ENCODE data around the gene ADGRF3.

The ADGRF3 gene

GRCh38 chr2:26298286-26298637 is 48.3 kb downstream of the ADGRF3 start:
- H3K9me2 ChIP-seq (ENCODE audit: low read depth, low read length) = no peaks in the 10 kb centered on the region
- TF ChIP-seq EZH2 (IDR thresholded peaks at IDR 0.05; ENCODE audit: borderline replicate concordance, low read length) = no peak
- TF ChIP-seq, protein P1, sequence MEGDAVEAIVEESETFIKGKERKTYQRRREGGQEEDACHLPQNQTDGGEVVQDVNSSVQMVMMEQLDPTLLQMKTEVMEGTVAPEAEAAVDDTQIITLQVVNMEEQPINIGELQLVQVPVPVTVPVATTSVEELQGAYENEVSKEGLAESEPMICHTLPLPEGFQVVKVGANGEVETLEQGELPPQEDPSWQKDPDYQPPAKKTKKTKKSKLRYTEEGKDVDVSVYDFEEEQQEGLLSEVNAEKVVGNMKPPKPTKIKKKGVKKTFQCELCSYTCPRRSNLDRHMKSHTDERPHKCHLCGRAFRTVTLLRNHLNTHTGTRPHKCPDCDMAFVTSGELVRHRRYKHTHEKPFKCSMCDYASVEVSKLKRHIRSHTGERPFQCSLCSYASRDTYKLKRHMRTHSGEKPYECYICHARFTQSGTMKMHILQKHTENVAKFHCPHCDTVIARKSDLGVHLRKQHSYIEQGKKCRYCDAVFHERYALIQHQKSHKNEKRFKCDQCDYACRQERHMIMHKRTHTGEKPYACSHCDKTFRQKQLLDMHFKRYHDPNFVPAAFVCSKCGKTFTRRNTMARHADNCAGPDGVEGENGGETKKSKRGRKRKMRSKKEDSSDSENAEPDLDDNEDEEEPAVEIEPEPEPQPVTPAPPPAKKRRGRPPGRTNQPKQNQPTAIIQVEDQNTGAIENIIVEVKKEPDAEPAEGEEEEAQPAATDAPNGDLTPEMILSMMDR (IDR thresholded peaks at IDR 0.05; ENCODE audit: low read length) = no peak
- H4K20me1 ChIP-seq (ENCODE audit: insufficient read depth, low read length) = no peaks in the 10 kb centered on the region
- no peaks in the 10 kb centered on the region for H3K79me2 ChIP-seq (ENCODE audit: insufficient read depth, low read length)
- no peak overlapping the region for H3K4me3 ChIP-seq (ENCODE audit: low read depth, low read length, poor library complexity, severe bottlenecking)
- no peak overlapping the region for H3K27ac ChIP-seq (ENCODE audit: low read depth, low read length, poor library complexity, severe bottlenecking)
- peaks cover 12% of the 10 kb centered on the region for H3K4me1 ChIP-seq (ENCODE audit: insufficient read depth, low read length, severe bottlenecking)
- no peaks in the 10 kb centered on the region for H3K36me3 ChIP-seq (ENCODE audit: insufficient read depth, low read length)
- no peak overlapping the region for H3K9ac ChIP-seq (ENCODE audit: low read length)
- H2AFZ ChIP-seq (ENCODE audit: low read length) = no peak overlapping the region
- no peaks in the 10 kb centered on the region for H3F3A ChIP-seq (ENCODE audit: insufficient read depth, low read length)
- no peaks in the 10 kb centered on the region; the same call in 1 of the 2 replicates for H3K27me3 ChIP-seq (ENCODE audit: insufficient read depth, low read length)
- H3K9me3 ChIP-seq (ENCODE audit: low read length) = no peaks in the 10 kb centered on the region
- no peak overlapping the region for H3K4me2 ChIP-seq (ENCODE audit: low read length)

DNA sequence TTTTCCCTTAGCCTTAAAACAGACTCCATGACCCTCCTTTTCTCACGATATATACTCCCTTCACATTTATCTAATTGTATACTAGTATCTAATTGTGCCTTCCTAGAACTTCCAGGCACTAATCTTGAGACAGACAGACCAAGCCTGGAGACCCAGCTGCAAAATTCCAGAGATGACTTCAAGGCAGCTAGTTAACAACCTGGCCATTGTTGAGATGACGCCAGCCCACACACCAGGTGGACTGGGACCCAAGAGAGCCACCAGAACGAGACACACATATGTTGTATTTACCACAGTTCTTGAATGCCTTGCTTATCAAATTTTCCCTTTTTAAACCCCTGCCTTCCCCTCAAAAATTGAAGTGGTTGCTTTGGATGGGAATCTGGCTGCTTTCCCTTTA is 49.5 kb downstream of the ADGRF3 start:
- H3K36me3 ChIP-seq (ENCODE audit: insufficient read depth, low read length) = no peaks in the 10 kb centered on the region
- no peaks in the 10 kb centered on the region for H3K79me2 ChIP-seq (ENCODE audit: insufficient read depth, low read length)
- no peak overlapping the region for H2AFZ ChIP-seq (ENCODE audit: low read length)
- no peak overlapping the region for H3K9ac ChIP-seq (ENCODE audit: low read length)
- peaks cover 12% of the 10 kb centered on the region for H3K4me1 ChIP-seq (ENCODE audit: insufficient read depth, low read length, severe bottlenecking)
- no peaks in the 10 kb centered on the region for H4K20me1 ChIP-seq (ENCODE audit: insufficient read depth, low read length)
- no peak overlapping the region for H3K4me3 ChIP-seq (ENCODE audit: low read depth, low read length, poor library complexity, severe bottlenecking)
- H3F3A ChIP-seq (ENCODE audit: insufficient read depth, low read length) = no peaks in the 10 kb centered on the region
- no peaks in the 10 kb centered on the region for H3K9me2 ChIP-seq (ENCODE audit: low read depth, low read length)
- no peak overlapping the region for H3K4me2 ChIP-seq (ENCODE audit: low read length)
- no peak for TF ChIP-seq EZH2 (IDR thresholded peaks at IDR 0.05; ENCODE audit: borderline replicate concordance, low read length)
- TF ChIP-seq, protein P1 (IDR thresholded peaks at IDR 0.05; ENCODE audit: low read length) = no peak
- no peaks in the 10 kb centered on the region; the same call in 1 of the 2 replicates for H3K27me3 ChIP-seq (ENCODE audit: insufficient read depth, low read length)
- H3K9me3 ChIP-seq (ENCODE audit: low read length) = no peaks in the 10 kb centered on the region
- H3K27ac ChIP-seq (ENCODE audit: low read depth, low read length, poor library complexity, severe bottlenecking) = no peak overlapping the region

GRCh38 chr2:26295511-26295910 is 51.1 kb downstream of the ADGRF3 start:
- no peak overlapping the region for H3K4me2 ChIP-seq (ENCODE audit: low read length)
- no peak overlapping the region for H3K4me3 ChIP-seq (ENCODE audit: low read depth, low read length, poor library complexity, severe bottlenecking)
- no peak overlapping the region for H3K27ac ChIP-seq (ENCODE audit: low read depth, low read length, poor library complexity, severe bottlenecking)
- no peaks in the 10 kb centered on the region for H3F3A ChIP-seq (ENCODE audit: insufficient read depth, low read length)
- TF ChIP-seq EZH2 (IDR thresholded peaks at IDR 0.05; ENCODE audit: borderline replicate concordance, low read length) = no peak
- TF ChIP-seq, protein P1 (IDR thresholded peaks at IDR 0.05; ENCODE audit: low read length) = no peak
- H3K4me1 ChIP-seq (ENCODE audit: insufficient read depth, low read length, severe bottlenecking) = peaks cover 12% of the 10 kb centered on the region
- H2AFZ ChIP-seq (ENCODE audit: low read length) = no peak overlapping the region
- no peaks in the 10 kb centered on the region for H3K9me3 ChIP-seq (ENCODE audit: low read length)
- H3K36me3 ChIP-seq (ENCODE audit: insufficient read depth, low read length) = no peaks in the 10 kb centered on the region
- no peaks in the 10 kb centered on the region for H3K79me2 ChIP-seq (ENCODE audit: insufficient read depth, low read length)
- no peaks in the 10 kb centered on the region; the same call in 1 of the 2 replicates for H3K27me3 ChIP-seq (ENCODE audit: insufficient read depth, low read length)
- H4K20me1 ChIP-seq (ENCODE audit: insufficient read depth, low read length) = no peaks in the 10 kb centered on the region
- H3K9ac ChIP-seq (ENCODE audit: low read length) = no peak overlapping the region
- no peaks in the 10 kb centered on the region for H3K9me2 ChIP-seq (ENCODE audit: low read depth, low read length)

Data from OCI-LY1 (cell line).